Fibroblast of the aortic adventitia (primary cell): ENCODE measurements around the gene COL12A1. TPM values are rescaled to one million over a fixed set of nuclear protein-coding genes. Genes with fewer than 3 reads are reported as not detected.
A peak's percentile ranks its signal among the peaks of the same experiment; 100 is the strongest.

Experiments
- DNase-seq: peaks from one replicate; pipeline ENCODE4 v3.0.0-alpha.2; 2010; ENCODE audit warnings: low read depth
- H3K4me3 ChIP-seq: 2 replicates; pipeline ENCODE4 v1.5.1; 2011; ENCODE audit warnings: low read depth, mild to moderate bottlenecking, control low read depth, low read length, moderate library complexity
- total RNA-seq: library from RNA; depleted of rRNA; stranded (reverse); fragments of >200 nt; gene quantifications from 2 replicates; pipeline ENCODE4 v1.2.3, GENCODE V29; 2012; ENCODE audit warnings: low replicate concordance
- TF ChIP-seq, protein P1 (sequence below): IDR thresholded peaks from 2 replicates; pipeline ENCODE4 v1.5.1; 2011; ENCODE audit warnings: mild to moderate bottlenecking, low read length, control low read depth, inconsistent platforms; ENCODE audit not compliant: insufficient read depth

The COL12A1 gene
- total RNA-seq, 1 donor: 139 TPM

DNA sequence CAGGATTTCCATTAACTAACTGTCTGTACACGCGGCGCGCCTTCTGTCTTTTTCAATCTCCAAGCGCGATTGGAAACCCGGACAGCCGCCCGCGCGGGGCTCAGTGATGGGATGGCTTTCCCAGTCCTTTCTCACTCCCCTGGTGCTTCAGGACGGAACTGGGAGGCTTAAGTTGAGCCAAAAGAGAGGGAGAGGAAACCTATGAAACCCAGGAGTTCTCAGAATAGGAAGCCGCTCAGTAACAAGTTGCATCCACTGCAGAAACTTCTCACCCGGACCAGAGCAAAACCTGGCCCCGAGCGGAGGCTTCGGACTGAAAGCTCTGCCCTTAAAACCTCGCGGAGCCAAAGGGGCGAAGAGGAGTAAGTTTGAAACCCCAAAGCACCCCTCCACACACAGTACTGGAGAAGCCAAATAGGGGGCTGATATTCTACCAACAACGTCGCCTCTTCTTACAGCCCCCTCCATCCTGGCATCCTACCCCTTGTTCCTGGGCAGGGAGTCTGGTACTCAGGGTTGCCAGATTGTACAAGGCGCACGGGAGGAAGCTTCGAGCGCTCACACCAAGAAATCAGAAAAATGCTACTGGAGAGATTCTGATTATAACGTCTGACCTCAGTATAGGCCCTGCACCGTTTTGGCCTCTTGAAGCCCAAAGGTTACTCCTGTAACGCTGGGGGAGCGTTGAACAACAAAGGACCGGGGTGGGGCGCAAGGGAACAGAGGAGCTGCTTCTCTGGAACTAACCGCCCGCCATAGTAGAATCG lies 906 bp upstream of the COL12A1 start:
- TF ChIP-seq, protein P1, sequence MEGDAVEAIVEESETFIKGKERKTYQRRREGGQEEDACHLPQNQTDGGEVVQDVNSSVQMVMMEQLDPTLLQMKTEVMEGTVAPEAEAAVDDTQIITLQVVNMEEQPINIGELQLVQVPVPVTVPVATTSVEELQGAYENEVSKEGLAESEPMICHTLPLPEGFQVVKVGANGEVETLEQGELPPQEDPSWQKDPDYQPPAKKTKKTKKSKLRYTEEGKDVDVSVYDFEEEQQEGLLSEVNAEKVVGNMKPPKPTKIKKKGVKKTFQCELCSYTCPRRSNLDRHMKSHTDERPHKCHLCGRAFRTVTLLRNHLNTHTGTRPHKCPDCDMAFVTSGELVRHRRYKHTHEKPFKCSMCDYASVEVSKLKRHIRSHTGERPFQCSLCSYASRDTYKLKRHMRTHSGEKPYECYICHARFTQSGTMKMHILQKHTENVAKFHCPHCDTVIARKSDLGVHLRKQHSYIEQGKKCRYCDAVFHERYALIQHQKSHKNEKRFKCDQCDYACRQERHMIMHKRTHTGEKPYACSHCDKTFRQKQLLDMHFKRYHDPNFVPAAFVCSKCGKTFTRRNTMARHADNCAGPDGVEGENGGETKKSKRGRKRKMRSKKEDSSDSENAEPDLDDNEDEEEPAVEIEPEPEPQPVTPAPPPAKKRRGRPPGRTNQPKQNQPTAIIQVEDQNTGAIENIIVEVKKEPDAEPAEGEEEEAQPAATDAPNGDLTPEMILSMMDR: peak; percentile 30
- peak overlapping the region; percentile 87 for H3K4me3 ChIP-seq
- no peak for DNase-seq

DNA sequence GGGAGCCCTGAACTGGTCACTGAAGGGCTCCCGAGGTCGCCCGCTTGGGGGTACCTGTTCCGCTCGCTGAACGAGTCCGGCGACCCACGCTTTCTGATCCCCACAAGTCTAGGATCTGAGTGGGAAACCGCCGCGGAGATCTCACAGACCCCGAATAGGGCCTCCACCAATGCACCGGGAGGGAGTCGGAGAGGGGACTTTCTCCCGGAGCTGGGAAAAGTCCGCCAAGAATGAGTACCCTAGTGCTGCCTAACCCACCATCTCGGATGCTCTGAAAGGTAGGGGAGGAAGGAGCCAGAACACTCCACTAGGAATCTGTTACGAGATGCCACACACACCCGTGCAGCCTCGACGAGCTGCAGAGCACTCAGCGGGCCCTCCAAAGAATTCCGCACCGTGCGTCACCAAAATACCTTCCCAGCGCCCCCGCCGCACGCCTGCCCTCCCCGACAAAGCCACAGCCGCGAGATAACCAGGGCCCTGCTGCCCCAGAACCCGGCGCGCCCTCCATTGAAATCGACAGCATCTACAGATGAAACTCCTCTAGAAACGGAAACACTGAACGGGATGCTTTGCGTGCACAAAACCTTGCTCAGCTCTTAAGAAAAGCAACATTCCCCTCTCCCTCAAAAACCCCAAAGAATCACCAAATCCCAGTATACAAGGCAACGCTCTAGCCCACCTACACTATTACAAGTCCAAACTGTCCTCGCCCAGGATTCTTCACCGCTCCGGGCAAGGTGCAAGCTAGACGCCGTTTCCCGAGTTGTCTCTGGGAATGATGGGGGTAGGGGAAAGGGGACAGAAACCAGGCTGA lies 686 bp downstream of the COL12A1 start:
- H3K4me3 ChIP-seq: peak overlapping the region; percentile 87
- TF ChIP-seq, protein P1: no peak
- DNase-seq: peak; percentile 85

DNA sequence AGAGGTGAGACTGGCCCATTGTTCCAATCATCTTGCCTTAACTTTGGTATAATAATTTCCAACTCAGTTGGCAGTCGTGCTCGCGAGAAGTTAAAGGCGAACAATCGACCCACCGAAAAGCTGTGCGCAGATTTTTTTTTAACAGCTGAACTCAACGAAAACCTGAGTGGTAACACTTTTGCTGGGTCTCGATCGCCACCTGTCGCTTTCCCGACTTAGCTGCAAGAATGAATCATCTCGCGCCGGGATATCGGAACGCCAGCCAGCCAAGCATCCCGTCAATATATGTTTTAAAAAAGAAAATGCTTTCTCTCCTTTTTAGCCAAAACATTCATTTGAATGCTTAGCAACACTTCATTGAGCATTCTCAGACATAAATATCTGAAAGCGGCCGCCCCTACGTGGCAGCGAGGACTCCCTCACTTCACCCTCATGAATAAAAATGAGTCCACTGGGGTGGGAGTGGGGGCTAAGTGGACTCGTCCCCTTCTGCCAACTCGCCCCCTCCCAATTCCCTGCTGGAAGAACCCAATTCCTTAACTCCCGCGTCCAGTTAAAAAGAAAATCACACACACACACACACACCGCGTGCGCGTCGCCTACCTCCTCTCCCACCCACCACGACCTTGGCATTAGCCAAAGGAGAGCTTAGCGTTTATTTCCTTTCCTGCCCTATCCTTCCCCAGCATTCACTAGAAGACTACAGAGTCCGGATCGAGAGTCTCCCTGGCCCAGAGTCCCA lies 1.5 kb downstream of the COL12A1 start:
- peak; percentile 97 for DNase-seq
- TF ChIP-seq, protein P1: peak; percentile 83
- peak overlapping the region; percentile 87 for H3K4me3 ChIP-seq

DNA sequence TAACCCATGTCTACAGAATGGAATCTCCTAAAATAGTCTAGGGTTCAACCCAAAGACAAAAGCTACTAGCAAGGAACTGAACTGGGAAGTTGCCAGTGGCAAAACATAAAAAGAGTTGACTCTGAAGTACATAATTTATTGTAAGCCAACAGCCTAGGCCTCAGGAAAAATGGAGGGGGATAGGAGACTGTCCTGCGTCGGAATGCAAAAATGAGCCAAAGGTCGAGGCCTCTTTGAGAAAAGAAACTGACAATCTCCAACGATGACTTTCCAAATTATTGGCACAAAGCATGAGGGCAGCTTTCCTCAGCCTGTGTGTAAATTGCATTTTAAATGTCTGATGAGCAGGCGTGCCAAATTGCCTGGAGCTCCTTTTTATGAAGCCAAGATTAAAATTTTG lies 2.1 kb downstream of the COL12A1 start:
- DNase-seq: peak; percentile 74
- peak overlapping the region; percentile 87 for H3K4me3 ChIP-seq
- TF ChIP-seq, protein P1: no peak

DNA sequence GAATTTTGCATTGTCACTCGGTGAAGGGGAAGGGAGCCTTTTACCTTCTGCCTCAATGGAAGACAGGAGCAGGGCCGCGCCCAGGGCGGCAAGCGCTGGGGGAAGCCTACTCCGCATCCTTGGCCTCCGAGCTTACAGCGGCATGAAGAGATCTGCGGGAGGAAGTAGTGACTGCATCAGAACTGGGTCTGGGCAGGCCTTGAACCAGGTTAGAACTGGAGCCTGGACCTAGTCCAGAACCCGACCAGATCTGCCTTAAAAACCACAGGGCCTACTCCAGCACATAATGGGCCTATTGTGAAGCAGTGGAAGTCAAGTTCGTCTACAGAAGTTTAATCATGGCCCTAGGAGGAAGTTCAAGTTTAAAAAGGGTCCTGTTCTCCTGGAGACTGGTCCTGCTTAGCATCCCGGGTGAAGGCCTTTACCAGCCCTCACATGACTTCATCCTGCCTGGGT lies 3.1 kb downstream of the COL12A1 start:
- TF ChIP-seq, protein P1: no peak
- DNase-seq: no peak
- peak overlapping the region; percentile 55 for H3K4me3 ChIP-seq

DNA sequence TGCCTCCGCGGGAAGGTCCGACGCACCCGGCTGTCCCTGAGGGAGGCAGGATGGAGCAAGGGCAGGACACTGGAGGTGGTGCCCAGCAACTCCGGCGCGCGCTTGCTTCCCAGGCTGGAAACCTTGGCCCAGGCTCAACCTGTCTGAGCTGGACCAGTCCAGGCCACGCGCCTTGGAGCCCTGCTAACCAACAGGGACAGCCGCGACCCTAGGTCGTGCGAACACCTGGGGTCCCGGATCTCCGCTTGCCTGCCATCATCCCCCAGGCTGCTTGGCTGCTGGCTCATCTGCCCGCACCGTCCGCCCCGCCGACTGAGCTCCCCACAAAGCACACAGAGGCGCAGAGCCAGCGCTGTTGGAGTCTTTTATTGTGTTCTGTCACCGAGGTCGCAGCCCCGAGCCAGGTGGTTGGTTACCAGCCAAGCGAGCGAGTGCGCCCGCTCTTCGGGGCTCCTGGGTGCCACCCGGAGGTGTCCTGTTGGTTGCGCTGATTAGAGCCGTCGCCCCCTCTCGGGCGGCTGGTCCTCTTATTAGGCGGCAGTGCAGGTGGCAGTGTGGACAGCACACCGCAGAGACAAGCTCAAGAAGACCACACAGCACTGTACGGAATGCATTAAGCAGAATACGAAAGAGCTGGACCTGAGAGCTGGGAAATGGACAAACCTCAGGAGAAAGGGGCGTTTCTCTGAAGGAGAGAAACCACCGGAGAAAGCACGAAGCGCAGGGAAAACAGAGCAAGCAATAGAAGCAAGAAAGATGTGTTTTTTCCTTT lies 3.8 kb downstream of the COL12A1 start:
- peak overlapping the region; percentile 55 for H3K4me3 ChIP-seq
- DNase-seq: no peak
- TF ChIP-seq, protein P1: no peak
